IPS-15b (cell line): Measurements from ENCODE around the gene C22orf31.

Experiments used
- H3K27me3 ChIP-seq: one replicate; pipeline ENCODE4 v1.6.1; 2013; ENCODE audit warnings: low read length; ENCODE audit not compliant: control insufficient read depth, insufficient read depth
- H3K36me3 ChIP-seq: one replicate; pipeline ENCODE4 v1.6.1; 2013; ENCODE audit warnings: low read length; ENCODE audit not compliant: control insufficient read depth, insufficient read depth
- H3K4me1 ChIP-seq: one replicate; pipeline ENCODE4 v1.6.1; 2013; ENCODE audit warnings: mild to moderate bottlenecking, low read length; ENCODE audit not compliant: control insufficient read depth, insufficient read depth
- H3K4me3 ChIP-seq: one replicate; pipeline ENCODE4 v1.5.1; 2013; ENCODE audit warnings: low read depth, low read length
- H3K9ac ChIP-seq: one replicate; pipeline ENCODE4 v1.6.1; 2013; ENCODE audit warnings: low read depth, mild to moderate bottlenecking, low read length
- H3K9me3 ChIP-seq: one replicate; pipeline ENCODE4 v1.6.1; 2013; ENCODE audit warnings: mild to moderate bottlenecking, low read length; ENCODE audit not compliant: control insufficient read depth, insufficient read depth

C22orf31 gene

GRCh38 chr22:29065468-29066190 is 4.0 kb upstream of the C22orf31 start:
- H3K9me3 ChIP-seq = no peaks in the 10 kb centered on the region
- H3K36me3 ChIP-seq = no peaks in the 10 kb centered on the region
- no peaks in the 10 kb centered on the region for H3K4me1 ChIP-seq
- peaks cover 13% of the 10 kb centered on the region for H3K27me3 ChIP-seq
- H3K4me3 ChIP-seq = no peak overlapping the region
- no peak overlapping the region for H3K9ac ChIP-seq

- no peaks in the 10 kb centered on the region for H3K9me3 ChIP-seq
- H3K27me3 ChIP-seq = no peaks in the 10 kb centered on the region
- H3K4me1 ChIP-seq = no peaks in the 10 kb centered on the region
- no peak overlapping the region for H3K9ac ChIP-seq
- no peaks in the 10 kb centered on the region for H3K36me3 ChIP-seq
- H3K4me3 ChIP-seq = no peak overlapping the region
Observed at GRCh38 chr22:29062286-29062821, 723 bp upstream of the C22orf31 start.

- H3K36me3 ChIP-seq = no peaks in the 10 kb centered on the region
- H3K9ac ChIP-seq = no peak overlapping the region
- H3K4me3 ChIP-seq = no peak overlapping the region
- H3K9me3 ChIP-seq = no peaks in the 10 kb centered on the region
- no peaks in the 10 kb centered on the region for H3K27me3 ChIP-seq
- H3K4me1 ChIP-seq = peaks cover 5% of the 10 kb centered on the region
Observed at GRCh38 chr22:29060931-29061330, 700 bp downstream of the C22orf31 start.

GRCh38 chr22:29060251-29060869 is 1.3 kb downstream of the C22orf31 start:
- no peaks in the 10 kb centered on the region for H3K27me3 ChIP-seq

GRCh38 chr22:29056472-29056871 is 5.2 kb downstream of the C22orf31 start:
- peaks cover 32% of the 10 kb centered on the region for H3K4me1 ChIP-seq
- no peak overlapping the region for H3K4me3 ChIP-seq
- no peaks in the 10 kb centered on the region for H3K9me3 ChIP-seq
- no peak overlapping the region for H3K9ac ChIP-seq
- peaks cover 3% of the 10 kb centered on the region for H3K36me3 ChIP-seq
- no peaks in the 10 kb centered on the region for H3K27me3 ChIP-seq

More at GRCh38 chr22:29060251-29060869, 1.3 kb downstream of the C22orf31 start:
- Histone ChIP-seq H3K36me3 (no peaks in the 10 kb centered on the region), H3K9ac (no peak overlapping the region), H3K4me1 (peaks cover 11% of the 10 kb centered on the region), H3K9me3 (no peaks in the 10 kb centered on the region), H3K4me3 (no peak overlapping the region)

- H3K4me1 ChIP-seq = peaks cover 32% of the 10 kb centered on the region
- H3K36me3 ChIP-seq = peaks cover 11% of the 10 kb centered on the region
- H3K27me3 ChIP-seq = no peaks in the 10 kb centered on the region
- H3K4me3 ChIP-seq = peak overlapping the region; percentile 5
- no peaks in the 10 kb centered on the region for H3K9me3 ChIP-seq
- no peak overlapping the region for H3K9ac ChIP-seq
Observed at GRCh38 chr22:29055192-29055830, 6.3 kb downstream of the C22orf31 start.

GRCh38 chr22:29054251-29054767 is 7.3 kb downstream of the C22orf31 start:
- peaks cover 21% of the 10 kb centered on the region for H3K36me3 ChIP-seq
- no peak overlapping the region for H3K4me3 ChIP-seq
- H3K27me3 ChIP-seq = no peaks in the 10 kb centered on the region
- peaks cover 32% of the 10 kb centered on the region for H3K4me1 ChIP-seq
- peak overlapping the region; percentile 37 for H3K9ac ChIP-seq
- H3K9me3 ChIP-seq = no peaks in the 10 kb centered on the region

- no peaks in the 10 kb centered on the region for H3K9me3 ChIP-seq
- peaks cover 31% of the 10 kb centered on the region for H3K36me3 ChIP-seq
- no peak overlapping the region for H3K4me3 ChIP-seq
- no peaks in the 10 kb centered on the region for H3K27me3 ChIP-seq
- peaks cover 32% of the 10 kb centered on the region for H3K4me1 ChIP-seq
- no peak overlapping the region for H3K9ac ChIP-seq
Observed at GRCh38 chr22:29053048-29053702, 8.5 kb downstream of the C22orf31 start.

- H3K27me3 ChIP-seq = no peaks in the 10 kb centered on the region
- no peak overlapping the region for H3K9ac ChIP-seq
- no peak overlapping the region for H3K4me3 ChIP-seq
- no peaks in the 10 kb centered on the region for H3K9me3 ChIP-seq
- H3K36me3 ChIP-seq = peaks cover 36% of the 10 kb centered on the region
- H3K4me1 ChIP-seq = peaks cover 22% of the 10 kb centered on the region
Observed at GRCh38 chr22:29050457-29050856, 11.2 kb downstream of the C22orf31 start.

GRCh38 chr22:29049655-29050263 is 11.9 kb downstream of the C22orf31 start:
- Histone ChIP-seq H3K27me3 (no peaks in the 10 kb centered on the region), H3K4me3 (no peak overlapping the region), H3K9ac (no peak overlapping the region), H3K36me3 (peaks cover 39% of the 10 kb centered on the region), H3K9me3 (no peaks in the 10 kb centered on the region), H3K4me1 (peaks cover 18% of the 10 kb centered on the region)
